Endodermal cell (in vitro differentiated cells): ENCODE results near the gene CASP10. TPM values are rescaled to one million over a fixed set of nuclear protein-coding genes. Genes with fewer than 3 reads are reported as not detected.
"Not testable (repeated sequence)": the region's sequence is repeated elsewhere in the genome, so short reads cannot be mapped to it uniquely, and the experiment has no call there.

Experiments used
- DNase-seq: peaks from one replicate; pipeline ENCODE4 v3.0.0-alpha.2; 2017
- H3K27ac ChIP-seq: 2 replicates; pipeline ENCODE4 v1.5.1; 2013; ENCODE audit warnings: mild to moderate bottlenecking, low read depth, low read length, moderate library complexity
- H3K27me3 ChIP-seq: 2 replicates; pipeline ENCODE4 v1.6.1; 2013; ENCODE audit warnings: mild to moderate bottlenecking, low read length, moderate library complexity; ENCODE audit not compliant: insufficient read depth, control insufficient read depth, poor library complexity, severe bottlenecking
- H3K36me3 ChIP-seq: 2 replicates; pipeline ENCODE4 v1.7.0; 2013; ENCODE audit warnings: mild to moderate bottlenecking, low read length, moderate library complexity; ENCODE audit not compliant: control insufficient read depth, insufficient read depth
- H3K4me1 ChIP-seq: one replicate; pipeline ENCODE4 v1.7.0; 2013; ENCODE audit warnings: low read length; ENCODE audit not compliant: control insufficient read depth, insufficient read depth
- H3K4me3 ChIP-seq: 2 replicates; pipeline ENCODE4 v1.5.1; 2013; ENCODE audit warnings: mild to moderate bottlenecking, low read length, moderate library complexity
- H3K9ac ChIP-seq: 2 replicates; pipeline ENCODE4 v1.6.1; 2013; ENCODE audit warnings: mild to moderate bottlenecking, low read length, moderate library complexity; ENCODE audit not compliant: poor library complexity, severe bottlenecking; ENCODE audit errors: extremely low read depth
- H3K9me3 ChIP-seq: 2 replicates; pipeline ENCODE4 v1.6.1; 2013; ENCODE audit warnings: mild to moderate bottlenecking, low read length, moderate library complexity; ENCODE audit not compliant: control insufficient read depth
- H3K27ac Mint-ChIP-seq: 2 replicates; pipeline ENCODE4 v1.8.0; 2020; ENCODE audit warnings: mixed read lengths
- H3K27me3 Mint-ChIP-seq: 2 replicates; pipeline ENCODE4 v1.8.0; 2021; ENCODE audit warnings: mild to moderate bottlenecking, mixed read lengths; ENCODE audit not compliant: insufficient read depth
- H3K36me3 Mint-ChIP-seq: 2 replicates; pipeline ENCODE4 v1.8.0; 2020; ENCODE audit warnings: low read depth, mixed read lengths
- H3K4me1 Mint-ChIP-seq: 2 replicates; pipeline ENCODE4 v1.8.0; 2020; ENCODE audit warnings: mixed read lengths
- H3K4me3 Mint-ChIP-seq: 2 replicates; pipeline ENCODE4 v1.8.0; 2020; ENCODE audit warnings: mild to moderate bottlenecking, moderate library complexity, mixed read lengths
- H3K9me3 Mint-ChIP-seq: 2 replicates; pipeline ENCODE4 v1.8.0; 2020; ENCODE audit warnings: mild to moderate bottlenecking, mixed read lengths
- WGBS, 2 experiments: methylation state at CpG; one replicate each; pipeline versions ENCODE4 v1.1.5 to v1.1.7; 2013; ENCODE audit warnings: missing lambda C conversion rate in 2 of 2, mixed read lengths in 1 of 2; ENCODE audit not compliant: insufficient coverage in 1 of 2, insufficient read length in 1 of 2; 5-methylcytosine and 5-hydroxymethylcytosine counted together
- total RNA-seq, 2 donors: library from RNA; stranded (reverse); fragmentation: NEBNext Ultra II Directional in 1 of 2; extraction: Animal tissue kit (Norgen Biotek cat#: 25700) in 1 of 2; gene quantifications; 2 replicates in 1 of 2; 3 replicates in 1 of 2; pipeline ENCODE4 v1.2.1, GENCODE V29; 2021
- TF ChIP-seq, protein P1 (sequence below): fragments of 200-600 bp; sonication (generic); conservative IDR thresholded peaks from 2 replicates; pipeline ENCODE4 v1.5.0; 2021; ENCODE audit warnings: antibody characterized with exemption, mild to moderate bottlenecking

CASP10 gene
- total RNA-seq, 2 donors from 2014 or later: 6.0 to 24.5 TPM

DNA sequence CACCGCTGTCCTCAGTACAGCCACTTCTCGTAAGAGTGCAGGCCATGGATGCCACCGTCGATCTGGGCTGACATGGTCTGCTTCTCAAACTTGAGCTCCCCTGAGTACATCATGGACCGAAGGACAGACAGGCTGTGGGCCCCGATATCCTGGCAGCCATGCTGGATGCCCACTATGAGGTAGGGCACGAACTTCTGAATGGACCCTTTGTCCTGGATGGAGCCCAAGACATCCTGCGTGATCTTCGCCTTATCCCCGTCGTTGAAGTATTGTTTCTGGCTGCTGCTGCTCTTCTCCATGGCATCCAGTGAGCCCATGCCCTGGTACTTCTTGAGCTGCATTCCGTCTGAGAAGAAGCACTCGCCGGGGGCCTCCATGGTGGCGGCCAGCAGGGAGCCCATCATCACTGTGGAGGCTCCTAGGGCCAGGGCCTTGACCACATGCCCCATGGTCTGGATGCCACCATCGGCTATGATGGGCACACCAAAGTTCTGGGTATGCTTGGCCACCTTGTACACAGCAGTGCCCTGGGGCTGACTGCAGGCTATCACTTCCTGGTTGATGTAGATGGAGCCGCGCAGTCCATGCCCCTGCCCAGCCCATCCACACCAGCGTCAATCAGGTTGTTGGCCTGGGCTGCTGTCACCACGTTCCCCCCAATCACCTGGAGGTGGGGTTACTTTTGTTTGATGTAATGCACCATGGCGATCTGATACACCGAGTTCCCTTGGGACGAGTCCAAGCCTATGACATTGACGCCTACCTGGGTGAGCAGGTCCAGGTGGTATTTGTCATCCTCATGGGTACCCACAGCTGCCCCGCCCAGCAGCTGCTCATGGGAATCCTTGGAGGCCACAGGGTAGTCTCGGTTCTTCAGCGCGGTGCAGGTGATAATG lies 45.2 kb upstream of the CASP10 start:
- Mint-ChIP-seq H3K4me3 (no peak overlapping the region), H3K27me3 (no peaks in the 10 kb centered on the region), H3K27ac (peak overlapping the region; percentile 26), H3K36me3 (peaks cover 81% of the 10 kb centered on the region), H3K9me3 (no peaks in the 10 kb centered on the region), H3K4me1 (peaks cover 18% of the 10 kb centered on the region)
- Histone ChIP-seq H3K27me3 (no peaks in the 10 kb centered on the region), H3K36me3 (peaks cover 84% of the 10 kb centered on the region), H3K4me3 (no peak overlapping the region), H3K27ac (no peak overlapping the region), H3K9me3 (no peaks in the 10 kb centered on the region), H3K4me1 (no peaks in the 10 kb centered on the region), H3K9ac (no peak overlapping the region)
- WGBS, 2 experiments: 96 to 97% methylated on average over 20 to 28 of the region's 28 CpGs
- no peak for DNase-seq
- TF ChIP-seq, protein P1, sequence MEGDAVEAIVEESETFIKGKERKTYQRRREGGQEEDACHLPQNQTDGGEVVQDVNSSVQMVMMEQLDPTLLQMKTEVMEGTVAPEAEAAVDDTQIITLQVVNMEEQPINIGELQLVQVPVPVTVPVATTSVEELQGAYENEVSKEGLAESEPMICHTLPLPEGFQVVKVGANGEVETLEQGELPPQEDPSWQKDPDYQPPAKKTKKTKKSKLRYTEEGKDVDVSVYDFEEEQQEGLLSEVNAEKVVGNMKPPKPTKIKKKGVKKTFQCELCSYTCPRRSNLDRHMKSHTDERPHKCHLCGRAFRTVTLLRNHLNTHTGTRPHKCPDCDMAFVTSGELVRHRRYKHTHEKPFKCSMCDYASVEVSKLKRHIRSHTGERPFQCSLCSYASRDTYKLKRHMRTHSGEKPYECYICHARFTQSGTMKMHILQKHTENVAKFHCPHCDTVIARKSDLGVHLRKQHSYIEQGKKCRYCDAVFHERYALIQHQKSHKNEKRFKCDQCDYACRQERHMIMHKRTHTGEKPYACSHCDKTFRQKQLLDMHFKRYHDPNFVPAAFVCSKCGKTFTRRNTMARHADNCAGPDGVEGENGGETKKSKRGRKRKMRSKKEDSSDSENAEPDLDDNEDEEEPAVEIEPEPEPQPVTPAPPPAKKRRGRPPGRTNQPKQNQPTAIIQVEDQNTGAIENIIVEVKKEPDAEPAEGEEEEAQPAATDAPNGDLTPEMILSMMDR: no peak

DNA sequence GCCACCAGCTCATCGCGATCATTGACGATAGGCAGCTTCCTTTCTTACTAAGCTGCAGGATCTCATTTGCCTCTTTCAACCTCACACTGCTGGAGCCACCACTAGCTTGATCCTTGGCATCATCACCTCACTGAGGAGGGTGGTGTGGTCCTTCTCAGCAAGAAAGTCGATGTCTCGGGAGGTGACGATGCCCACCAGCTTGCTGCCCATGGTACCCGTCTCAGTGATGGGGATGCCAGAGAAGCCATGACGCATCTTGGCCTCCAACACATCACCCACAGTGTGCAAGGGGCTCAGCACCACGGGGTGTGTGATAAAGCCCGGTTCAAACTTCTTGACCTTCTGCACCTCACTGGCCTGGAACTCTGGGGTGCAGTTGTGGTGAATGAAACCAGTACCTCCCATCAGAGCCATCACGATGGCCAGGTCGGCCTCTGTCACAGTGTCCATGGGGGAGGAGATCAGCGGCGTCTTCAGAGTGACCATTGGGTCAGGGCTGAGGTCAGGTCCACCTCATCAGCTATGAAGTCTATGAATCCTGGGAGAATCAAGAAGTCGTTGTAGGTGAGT lies 44.5 kb upstream of the CASP10 start:
- Histone ChIP-seq H3K27me3 (no peaks in the 10 kb centered on the region), H3K36me3 (peaks cover 84% of the 10 kb centered on the region), H3K9me3 (no peaks in the 10 kb centered on the region), H3K4me1 (no peaks in the 10 kb centered on the region), H3K4me3 (no peak overlapping the region), H3K9ac (no peak overlapping the region), H3K27ac (no peak overlapping the region)
- no peaks in the 10 kb centered on the region for H3K9me3 Mint-ChIP-seq
- H3K36me3 Mint-ChIP-seq: peaks cover 81% of the 10 kb centered on the region
- no peak for DNase-seq
- H3K27ac Mint-ChIP-seq: peak overlapping the region; percentile 90
- TF ChIP-seq, protein P1: no peak
- H3K27me3 Mint-ChIP-seq: no peaks in the 10 kb centered on the region
- peaks cover 15% of the 10 kb centered on the region for H3K4me1 Mint-ChIP-seq
- no peak overlapping the region for H3K4me3 Mint-ChIP-seq
- WGBS, 2 experiments: 95 to 96% methylated on average over 11 to 15 of the region's 15 CpGs

DNA sequence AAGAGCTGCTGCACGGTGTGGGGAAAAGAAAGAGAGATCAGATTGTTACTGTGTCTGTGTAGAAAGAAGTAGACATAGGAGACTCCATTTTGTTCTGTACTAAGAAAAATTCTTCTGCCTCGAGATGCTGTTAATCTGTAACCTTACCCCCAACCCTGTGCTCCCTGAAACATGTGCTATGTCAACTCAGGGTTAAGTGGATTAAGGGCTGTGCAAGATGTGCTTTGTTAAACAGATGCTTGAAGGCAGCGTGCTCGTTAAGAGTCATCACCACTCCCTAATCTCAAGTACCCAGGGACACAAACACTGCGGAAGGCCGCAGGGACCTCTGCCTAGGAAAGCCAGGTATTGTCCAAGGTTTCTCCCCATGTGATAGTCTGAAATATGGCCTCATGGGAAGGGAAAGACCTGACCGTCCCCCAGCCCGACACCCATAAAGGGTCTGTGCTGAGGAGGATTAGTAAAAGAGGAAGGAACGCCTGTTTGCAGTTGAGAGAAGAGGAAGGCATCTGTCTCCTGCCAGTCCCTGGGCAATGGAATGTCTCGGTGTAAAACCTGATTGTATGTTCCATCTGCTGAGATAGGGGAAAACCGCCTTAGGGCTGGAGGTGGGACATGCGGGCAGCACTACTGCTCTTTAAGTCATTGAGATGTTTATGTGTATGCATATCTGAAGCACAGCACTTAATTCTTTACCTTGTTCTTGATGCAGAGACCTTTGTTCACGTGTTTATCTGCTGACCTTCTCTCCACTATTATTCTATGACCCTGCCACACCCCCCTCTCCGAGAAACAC lies 43.8 kb upstream of the CASP10 start:
- H3K4me1 Mint-ChIP-seq: peaks cover 15% of the 10 kb centered on the region
- not testable (repeated sequence) for H3K4me3 ChIP-seq, H3K27ac ChIP-seq, H3K9ac ChIP-seq, H3K27me3 ChIP-seq, H3K9me3 ChIP-seq, H3K9me3 Mint-ChIP-seq, H3K4me1 ChIP-seq, H3K27me3 Mint-ChIP-seq
- peaks cover 85% of the 10 kb centered on the region for H3K36me3 ChIP-seq
- peak overlapping the region; percentile 90 for H3K27ac Mint-ChIP-seq
- 85 to 89% methylated on average over 4 to 9 of the region's 14 CpGs for WGBS, 2 experiments
- H3K4me3 Mint-ChIP-seq: peak overlapping the region; percentile 31
- peak; percentile 59 for DNase-seq
- H3K36me3 Mint-ChIP-seq: peaks cover 80% of the 10 kb centered on the region
